Measurements from ENCODE around the gene DTNBP1. TPM values are rescaled to one million over a fixed set of nuclear protein-coding genes. Genes with fewer than 3 reads are reported as not detected.

Gene DTNBP1
- total and polyA plus RNA-seq, 4 donors = 3.1 to 6.0 (median 4.3) TPM

GRCh38 chr6:15709651-15710269 is 46.9 kb upstream of the DTNBP1 start:
- H3K9me3 ChIP-seq (ENCODE audit: control insufficient read depth in 4 of 4, low read length in 3 of 4) = no peaks in the 10 kb centered on the region
- no peak overlapping the region for H3K4me3 ChIP-seq (ENCODE audit: low read depth in 1 of 3, low read length in 3 of 3)
- 82% methylated on average over 2 of the region's 2 CpGs for WGBS
- no peak for TF ChIP-seq NR2F2 (IDR thresholded peaks at IDR 0.05)
- TF ChIP-seq TAF1 (conservative IDR thresholded peaks at IDR 0.05) = no peak
- no peak for TF ChIP-seq EGR1 (IDR thresholded peaks at IDR 0.05; ENCODE audit: low read depth in 2 of 2)
- no peak for TF ChIP-seq HNF4G (IDR thresholded peaks at IDR 0.05)
- no peak for TF ChIP-seq SP1 (IDR thresholded peaks at IDR 0.05)
- no peak for TF ChIP-seq HNF4A (conservative IDR thresholded peaks at IDR 0.05)
- TF ChIP-seq GABPA (IDR thresholded peaks at IDR 0.05 in 1 of 2, conservative IDR thresholded peaks at IDR 0.05 in 1 of 2) = no peak
- no peak for TF ChIP-seq RXRA (IDR thresholded peaks at IDR 0.05)
- no peak for TF ChIP-seq MAX (IDR thresholded peaks at IDR 0.05)
- TF ChIP-seq ZBTB33 (IDR thresholded peaks at IDR 0.05) = no peak
- TF ChIP-seq CTCF (IDR thresholded peaks at IDR 0.05; ENCODE audit: low read depth, low read length, missing input control) = no peak
- TF ChIP-seq FOXA1 (IDR thresholded peaks at IDR 0.05) = no peak
- TF ChIP-seq FOXA2 (IDR thresholded peaks at IDR 0.05) = no peak
- TF ChIP-seq RAD21 (IDR thresholded peaks at IDR 0.05) = no peak
- DNase-seq (ENCODE audit: low spot score) = no peak
- H3K36me3 ChIP-seq (ENCODE audit: control insufficient read depth in 4 of 4, insufficient read depth in 3 of 4, low read depth in 1 of 4, low read length in 3 of 4) = no peaks in the 10 kb centered on the region
- no peaks in the 10 kb centered on the region for H3K27me3 ChIP-seq (ENCODE audit: control insufficient read depth in 4 of 4, insufficient read depth in 4 of 4, low read length in 3 of 4)
- H3K9ac ChIP-seq (ENCODE audit: low read depth in 1 of 2, low read length in 2 of 2) = no peak overlapping the region
- H3K27ac ChIP-seq (ENCODE audit: low read depth in 1 of 2, low read length in 2 of 2) = no peak overlapping the region
- no peaks in the 10 kb centered on the region for H3K4me1 ChIP-seq (ENCODE audit: control insufficient read depth in 4 of 4, insufficient read depth in 4 of 4, low read length in 3 of 4)

GRCh38 chr6:15708231-15708630 is 45.4 kb upstream of the DTNBP1 start:
- 80% methylated on average over 5 of the region's 5 CpGs for WGBS
- Histone ChIP-seq H3K4me1 (ENCODE audit: control insufficient read depth in 4 of 4, insufficient read depth in 4 of 4, low read length in 3 of 4) (no peaks in the 10 kb centered on the region), H3K27me3 (ENCODE audit: control insufficient read depth in 4 of 4, insufficient read depth in 4 of 4, low read length in 3 of 4) (no peaks in the 10 kb centered on the region), H3K27ac (ENCODE audit: low read depth in 1 of 2, low read length in 2 of 2) (no peak overlapping the region), H3K9me3 (ENCODE audit: control insufficient read depth in 4 of 4, low read length in 3 of 4) (no peaks in the 10 kb centered on the region), H3K4me3 (ENCODE audit: low read depth in 1 of 3, low read length in 3 of 3) (no peak overlapping the region), H3K36me3 (ENCODE audit: control insufficient read depth in 4 of 4, insufficient read depth in 3 of 4, low read depth in 1 of 4, low read length in 3 of 4) (no peaks in the 10 kb centered on the region), H3K9ac (ENCODE audit: low read depth in 1 of 2, low read length in 2 of 2) (no peak overlapping the region)
- no peak for TF ChIP-seq ATF3 (IDR thresholded peaks at IDR 0.05)
- TF ChIP-seq MAX (IDR thresholded peaks at IDR 0.05) = no peak
- TF ChIP-seq FOXA1 (IDR thresholded peaks at IDR 0.05) = no peak
- no peak for TF ChIP-seq TAF1 (conservative IDR thresholded peaks at IDR 0.05)
- TF ChIP-seq EGR1 (IDR thresholded peaks at IDR 0.05; ENCODE audit: low read depth in 2 of 2) = no peak
- TF ChIP-seq RAD21 (IDR thresholded peaks at IDR 0.05) = no peak
- TF ChIP-seq NR2F2 (IDR thresholded peaks at IDR 0.05) = no peak
- TF ChIP-seq SP1 (IDR thresholded peaks at IDR 0.05) = no peak
- TF ChIP-seq ZBTB33 (IDR thresholded peaks at IDR 0.05) = no peak
- TF ChIP-seq GABPA (IDR thresholded peaks at IDR 0.05 in 1 of 2, conservative IDR thresholded peaks at IDR 0.05 in 1 of 2) = no peak
- TF ChIP-seq REST (IDR thresholded peaks at IDR 0.05) = no peak
- no peak for TF ChIP-seq FOXA2 (IDR thresholded peaks at IDR 0.05)
- no peak for TF ChIP-seq RXRA (IDR thresholded peaks at IDR 0.05)
- no peak for TF ChIP-seq CTCF (IDR thresholded peaks at IDR 0.05; ENCODE audit: low read depth, low read length, missing input control)
- no peak for TF ChIP-seq JUND (IDR thresholded peaks at IDR 0.05)
- no peak for TF ChIP-seq HNF4A (conservative IDR thresholded peaks at IDR 0.05)
- TF ChIP-seq HNF4G (IDR thresholded peaks at IDR 0.05) = no peak
- TF ChIP-seq YY1 (IDR thresholded peaks at IDR 0.05) = no peak
- no peak for DNase-seq (ENCODE audit: low spot score)

Measured in liver (tissue), 9 donors.